ENCODE data around the gene SNCB.
A peak's percentile ranks its signal among the peaks of the same experiment; 100 is the strongest.

The SNCB gene

GRCh38 chr5:176660860-176661641, 30.7 kb upstream of the SNCB start:
- peak; percentile 69 for DNase-seq (ENCODE audit: low spot score)

DNA sequence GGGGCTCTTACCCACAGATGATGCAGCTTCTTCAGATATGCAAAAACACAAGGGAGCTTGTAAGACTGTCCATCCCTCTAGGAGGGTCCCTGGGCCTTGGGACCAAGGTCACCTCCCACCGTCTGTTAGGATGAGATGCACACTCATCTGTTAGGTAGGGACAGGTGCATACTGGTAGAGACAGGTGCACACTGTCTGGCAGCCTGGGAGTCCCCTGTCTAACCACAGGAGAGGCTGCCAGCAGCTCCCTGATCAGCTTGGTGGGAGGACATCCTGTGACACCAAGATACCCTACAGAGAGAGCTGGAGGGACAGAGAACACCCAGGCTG, 30.2 kb upstream of the SNCB start:
- no peak for DNase-seq (ENCODE audit: low spot score)

GRCh38 chr5:176659860-176660461, 29.6 kb upstream of the SNCB start:
- no peak for DNase-seq (ENCODE audit: low spot score)

- DNase-seq (ENCODE audit: low spot score) = no peak
These were observed 29.1 kb upstream of the SNCB start for GRCh38 chr5:176659512-176659839.

DNA sequence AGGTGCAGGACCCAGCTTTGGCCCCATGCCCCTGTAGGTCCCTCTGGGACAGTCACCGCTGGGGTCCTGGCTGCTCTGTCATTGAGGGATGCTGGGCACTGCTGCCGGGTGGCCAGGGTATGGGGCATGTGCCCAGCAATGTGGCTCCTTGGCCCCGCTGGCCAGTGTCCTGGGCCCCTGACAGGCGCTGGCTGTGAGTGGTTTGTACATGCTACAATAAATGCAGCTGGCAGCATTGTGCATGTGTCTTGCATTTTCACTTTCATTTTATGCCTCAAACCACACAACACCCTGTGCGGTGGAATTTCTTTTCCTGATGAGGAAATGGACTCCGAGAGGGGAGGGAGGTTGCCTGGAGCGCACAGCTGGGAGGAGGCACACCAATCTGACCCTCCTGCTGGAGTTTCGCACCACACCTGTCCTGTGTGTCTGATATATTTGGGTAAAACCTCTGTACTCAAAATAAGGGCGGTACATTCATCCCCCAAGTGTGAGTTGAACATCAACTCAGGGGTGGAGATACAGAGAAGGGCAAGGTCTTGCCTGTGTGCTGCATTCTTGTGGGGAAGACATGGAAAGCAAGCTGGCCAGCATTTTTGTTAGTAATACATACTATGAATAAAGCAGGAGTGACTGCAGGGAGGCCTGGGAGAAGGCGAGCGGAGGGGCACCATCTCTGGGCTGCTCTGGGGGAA, 28.6 kb upstream of the SNCB start:
- no peak for DNase-seq (ENCODE audit: low spot score)

GRCh38 chr5:176658007-176658599, 27.8 kb upstream of the SNCB start:
- DNase-seq (ENCODE audit: low spot score) = peak; percentile 79

GRCh38 chr5:176656467-176656990, 26.2 kb upstream of the SNCB start:
- DNase-seq (ENCODE audit: low spot score) = no peak

- no peak for DNase-seq (ENCODE audit: low spot score)
These were observed 24.5 kb upstream of the SNCB start for GRCh38 chr5:176654856-176655255.

DNA sequence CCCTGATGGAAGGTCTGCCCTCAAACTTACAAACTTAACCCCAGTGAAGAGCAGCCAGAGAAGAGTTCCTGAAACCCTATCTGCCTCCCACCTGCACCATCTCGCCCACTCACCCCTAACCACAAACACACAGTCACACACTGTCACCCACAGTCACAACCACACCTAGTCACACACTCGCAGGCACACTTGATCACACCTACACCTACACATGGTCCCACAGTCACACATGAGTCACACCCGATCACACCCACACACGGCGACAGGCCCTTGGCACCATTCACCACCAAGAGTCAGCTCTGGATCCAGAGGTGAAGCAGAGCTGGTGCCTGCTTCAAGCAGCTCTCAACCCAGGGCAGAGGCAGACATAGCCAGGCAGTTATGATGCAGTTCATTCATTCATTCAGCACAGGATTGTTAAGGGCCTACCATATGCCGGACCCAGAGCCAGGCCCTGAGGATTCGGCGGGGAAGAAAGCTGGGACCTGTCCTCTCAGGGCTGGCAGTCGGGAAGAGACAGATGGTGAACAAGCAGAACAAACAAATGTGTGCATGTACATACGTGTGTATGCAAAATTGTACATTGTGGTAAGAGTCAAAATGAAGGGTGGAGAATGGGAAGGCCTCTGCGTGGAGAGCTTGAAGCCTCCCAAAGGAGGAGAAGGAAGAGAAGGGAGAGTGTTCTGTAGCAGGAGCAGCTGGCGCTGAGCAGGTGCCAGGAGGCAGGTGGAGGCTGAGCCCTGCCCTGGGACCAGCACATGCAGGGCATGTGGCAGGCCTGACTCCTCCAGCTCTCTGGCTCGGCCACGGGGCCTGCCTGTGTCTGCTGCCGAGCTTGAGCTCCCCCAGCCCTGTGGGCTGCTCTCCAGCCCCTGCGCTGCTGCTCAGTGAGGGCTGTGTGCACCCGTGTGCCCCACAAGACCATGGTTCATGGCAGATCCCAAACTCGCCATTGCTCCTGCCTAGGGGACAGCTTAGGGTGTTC, 23.4 kb upstream of the SNCB start:
- peak; percentile 65 for DNase-seq (ENCODE audit: low spot score)

- no peak for DNase-seq (ENCODE audit: low spot score)
These were observed 21.8 kb upstream of the SNCB start for GRCh38 chr5:176652136-176652535.

DNA sequence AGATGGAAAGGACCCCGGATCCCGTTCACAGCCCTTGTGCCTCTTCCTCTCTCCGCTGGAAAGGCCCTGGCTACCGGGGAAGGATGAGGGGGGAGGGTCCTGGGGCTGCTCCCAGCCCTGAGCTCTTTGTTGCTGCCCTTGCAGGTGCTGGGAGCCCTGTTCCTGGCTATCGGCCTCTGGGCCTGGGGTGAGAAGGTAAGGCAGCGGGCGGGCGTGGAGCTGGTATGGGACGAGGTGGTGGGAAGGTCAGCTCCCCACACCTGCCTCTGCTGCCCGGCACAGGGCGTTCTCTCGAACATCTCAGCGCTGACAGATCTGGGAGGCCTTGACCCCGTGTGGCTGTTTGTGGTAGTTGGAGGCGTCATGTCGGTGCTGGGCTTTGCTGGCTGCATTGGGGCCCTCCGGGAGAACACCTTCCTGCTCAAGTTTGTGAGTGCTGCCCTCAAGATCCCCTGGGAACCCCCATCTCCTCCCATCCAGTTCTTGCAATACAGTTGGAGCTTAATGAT, 21.2 kb upstream of the SNCB start:
- no peak for DNase-seq (ENCODE audit: low spot score)

DNA sequence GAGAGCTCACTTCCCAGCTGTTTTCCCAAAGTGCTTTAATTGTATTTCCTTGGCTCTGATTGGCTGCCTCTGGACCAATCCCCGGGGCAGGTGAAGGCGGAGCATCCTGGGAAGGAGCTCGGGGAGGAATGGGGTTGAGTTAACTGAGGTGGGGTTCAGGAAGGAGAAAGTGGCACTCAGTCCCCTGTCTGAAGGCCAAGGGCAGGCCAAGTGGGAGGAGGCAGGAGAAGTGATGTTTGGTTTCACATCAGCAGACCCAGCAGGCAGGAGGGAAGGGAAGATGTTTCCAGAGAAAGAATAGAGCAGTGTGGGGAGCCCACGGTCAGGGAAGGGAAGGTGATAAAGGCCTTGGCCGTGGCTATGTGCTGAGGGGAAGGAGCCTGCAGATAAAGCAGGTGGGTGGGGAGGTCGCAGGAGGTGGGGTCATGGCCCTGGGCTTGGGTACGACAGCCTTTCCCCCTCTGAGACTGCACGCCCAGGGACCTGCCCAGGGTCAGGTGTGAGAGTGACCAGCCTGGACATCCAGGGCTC, 20.1 kb upstream of the SNCB start:
- no peak for DNase-seq (ENCODE audit: low spot score)

- DNase-seq (ENCODE audit: low spot score) = no peak
These were observed 18.3 kb upstream of the SNCB start for GRCh38 chr5:176648474-176649194.

DNA sequence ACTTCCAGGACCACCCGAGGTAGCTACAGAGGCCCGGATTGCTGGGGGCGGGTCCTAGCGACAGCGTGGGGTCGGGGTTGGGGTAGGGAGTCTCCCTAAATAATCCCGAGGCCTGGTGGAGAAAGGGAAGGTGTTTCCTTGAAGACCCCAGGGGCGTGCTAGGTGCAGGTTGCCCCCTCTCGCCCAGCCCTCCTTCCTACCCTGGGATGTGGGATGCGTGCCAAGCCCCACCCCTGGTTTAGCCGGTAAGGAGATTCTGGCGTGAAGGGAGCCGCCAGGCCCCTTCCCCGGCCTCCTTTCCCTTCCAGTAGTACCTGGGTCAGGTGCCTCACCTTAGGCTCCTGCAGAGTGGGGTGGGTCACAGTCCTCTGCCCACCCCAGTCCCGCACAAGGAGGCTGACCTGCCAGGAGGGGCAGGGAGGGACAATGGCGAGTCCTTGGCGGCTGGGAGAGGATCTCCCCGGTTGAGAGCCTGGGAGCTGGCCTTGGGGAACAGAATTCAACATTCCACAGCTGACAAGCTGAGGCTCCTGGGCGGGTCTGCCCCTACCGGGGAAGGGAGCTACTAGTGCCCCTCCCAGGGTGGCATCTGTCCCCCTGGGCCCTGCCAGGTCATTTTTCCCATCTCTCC, 17.6 kb upstream of the SNCB start:
- no peak for DNase-seq (ENCODE audit: low spot score)

DNA sequence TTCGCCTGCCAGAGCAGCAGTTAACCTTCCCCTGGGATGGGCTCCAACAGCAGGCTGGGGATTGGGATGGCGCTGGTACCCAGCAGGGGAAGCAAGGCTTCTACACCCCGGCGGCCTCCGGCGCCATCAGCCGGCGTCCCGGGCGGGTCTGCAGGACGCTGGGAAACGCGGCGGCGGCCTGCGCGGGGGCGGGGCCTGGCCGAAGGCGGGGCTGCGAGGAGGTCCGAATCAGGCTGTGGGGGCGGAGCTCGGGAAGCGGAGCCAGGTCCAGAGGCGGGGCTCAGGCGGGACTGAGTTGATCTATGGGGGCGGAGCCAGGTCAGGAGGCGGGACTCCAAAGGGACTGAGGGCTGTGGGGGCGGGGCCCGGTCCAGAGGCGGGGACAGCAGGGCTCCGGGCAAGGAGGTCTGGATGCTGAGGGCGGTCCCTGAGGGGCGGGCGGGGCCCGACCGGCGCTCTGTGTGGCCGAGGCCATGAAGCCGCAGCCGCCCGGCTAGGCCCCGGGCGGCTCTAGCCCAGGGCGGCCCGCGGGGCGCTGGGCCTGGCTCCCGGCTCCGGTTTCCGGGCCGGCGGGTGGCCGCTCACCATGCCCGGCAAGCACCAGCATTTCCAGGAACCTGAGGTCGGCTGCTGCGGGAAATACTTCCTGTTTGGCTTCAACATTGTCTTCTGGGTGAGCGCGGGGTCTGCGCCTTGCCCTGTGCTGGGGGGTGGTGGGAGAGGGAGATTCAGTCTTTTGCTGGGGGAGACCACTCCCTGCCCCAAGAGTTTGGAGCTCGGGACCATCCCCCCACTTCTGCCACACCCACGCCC, 16.9 kb upstream of the SNCB start, which contains the start of gene TSPAN17:
TSS of gene TSPAN17 (plus strand) at position 455 of the 813 bp plus-strand sequence. CDS start at position 587, 132 bp downstream.
- DNase-seq (ENCODE audit: low spot score) = peak; percentile 99

- no peak for DNase-seq (ENCODE audit: low spot score)
These were observed 16.3 kb upstream of the SNCB start for GRCh38 chr5:176646707-176647029.

DNA sequence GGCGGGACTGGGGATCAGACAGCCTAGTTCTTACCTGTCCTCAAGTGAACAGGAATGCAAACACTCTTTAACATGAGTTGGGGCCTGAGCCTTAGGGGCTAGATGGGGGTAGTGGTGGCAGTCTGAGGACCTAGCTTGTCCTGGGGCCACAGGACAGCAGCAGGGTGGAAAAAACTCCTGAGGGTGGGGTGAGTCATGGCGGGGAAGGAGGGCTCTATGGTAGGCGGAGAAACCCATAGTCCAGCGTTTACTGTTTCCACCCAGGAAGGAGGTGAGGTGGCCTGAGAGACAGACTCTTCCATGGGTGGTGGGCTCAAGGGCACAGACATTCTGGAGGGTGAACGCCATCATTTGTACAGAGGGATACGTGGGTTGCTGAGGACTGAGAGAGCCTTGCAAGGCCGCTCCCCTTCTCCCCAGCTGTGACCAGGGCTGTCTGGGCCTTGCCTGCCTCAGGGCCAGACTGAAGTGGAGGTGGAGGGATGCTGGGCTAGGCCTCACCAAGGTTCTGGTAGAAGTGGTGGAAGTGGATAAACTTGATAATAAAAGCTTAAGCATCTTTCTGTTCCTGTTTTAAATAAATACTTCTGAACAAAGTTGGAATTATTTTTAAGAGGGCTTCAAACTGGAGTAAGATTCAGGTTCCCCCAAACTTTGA, 15.8 kb upstream of the SNCB start:
- DNase-seq (ENCODE audit: low spot score) = no peak

DNA sequence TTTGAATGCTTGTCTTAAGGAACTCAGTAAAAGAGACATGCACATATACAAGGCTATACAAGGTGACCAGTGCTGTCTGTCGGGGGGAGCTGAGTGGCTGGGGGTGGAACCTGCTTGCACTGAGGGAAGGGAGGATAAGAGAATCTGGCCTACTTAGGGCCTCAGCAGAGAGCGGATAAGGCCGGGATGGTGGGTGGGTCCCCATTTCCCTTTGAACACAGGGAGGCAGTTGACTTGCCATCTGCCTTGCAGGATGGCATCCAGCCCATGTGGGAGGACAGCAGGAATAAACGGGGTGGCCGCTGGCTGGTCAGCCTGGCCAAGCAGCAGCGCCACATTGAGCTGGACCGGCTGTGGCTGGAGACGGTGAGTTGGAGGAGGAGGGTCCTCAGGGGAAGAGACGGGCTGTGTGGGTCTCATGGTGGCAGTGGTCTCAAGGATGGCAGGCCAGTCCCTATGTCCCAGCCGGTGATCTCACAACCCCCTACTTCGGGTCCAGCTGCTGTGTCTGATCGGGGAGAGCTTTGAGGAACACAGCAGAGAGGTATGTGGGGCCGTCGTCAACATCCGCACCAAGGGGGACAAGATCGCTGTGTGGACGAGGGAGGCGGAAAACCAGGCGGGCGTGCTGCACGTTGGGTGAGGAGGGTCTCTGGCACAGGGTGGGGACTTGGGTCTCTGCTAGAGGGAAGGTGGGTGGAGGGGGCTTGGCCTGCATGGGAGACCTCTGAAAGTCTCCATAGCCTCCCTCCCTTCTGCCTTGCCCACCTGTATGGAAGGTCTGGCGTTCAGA, 14.7 kb upstream of the SNCB start:
- no peak for DNase-seq (ENCODE audit: low spot score)

Data from SW480 (cell line).